ENCODE measurements around the gene KRTAP2-4.
"Not testable (repeated sequence)": the region's sequence is repeated elsewhere in the genome, so short reads cannot be mapped to it uniquely, and the experiment has no call there.

The KRTAP2-4 gene

DNA sequence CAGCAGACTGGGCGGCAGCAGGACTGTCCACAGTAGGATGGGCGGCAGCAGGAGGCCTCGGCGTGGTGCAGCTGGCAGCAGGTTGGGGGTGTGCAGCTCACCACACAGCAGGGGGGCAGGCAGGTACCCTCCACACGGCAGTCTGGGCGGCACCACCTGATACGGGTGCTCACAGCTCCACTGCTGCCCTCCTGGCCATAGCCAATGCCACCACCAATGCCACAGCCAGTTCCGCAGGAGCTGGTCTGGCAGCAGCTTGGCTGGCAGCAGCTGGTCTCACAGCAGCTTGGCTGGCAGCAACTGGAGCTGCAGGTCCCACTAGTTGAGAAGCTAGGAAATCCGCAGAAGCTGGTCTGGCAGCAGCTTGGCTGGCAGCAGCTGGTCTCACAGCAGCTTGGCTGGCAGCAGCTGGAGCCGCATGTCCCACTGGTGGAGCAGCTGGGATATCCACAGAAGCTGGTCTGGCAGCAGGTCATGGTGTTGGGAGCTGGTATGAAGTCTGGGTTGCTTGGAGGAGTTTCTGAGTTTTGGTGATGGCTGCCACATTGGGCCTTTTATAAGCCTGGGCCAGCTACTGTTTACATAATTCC is 31.2 kb downstream of the KRTAP2-4 start, which contains the start of gene KRTAP1-3:
Gene KRTAP1-3 (minus strand): TSS at position 529 of the 590 bp plus-strand sequence. CDS start 53 bp downstream, at position 476.
- not testable (repeated sequence) for DNase-seq

DNA sequence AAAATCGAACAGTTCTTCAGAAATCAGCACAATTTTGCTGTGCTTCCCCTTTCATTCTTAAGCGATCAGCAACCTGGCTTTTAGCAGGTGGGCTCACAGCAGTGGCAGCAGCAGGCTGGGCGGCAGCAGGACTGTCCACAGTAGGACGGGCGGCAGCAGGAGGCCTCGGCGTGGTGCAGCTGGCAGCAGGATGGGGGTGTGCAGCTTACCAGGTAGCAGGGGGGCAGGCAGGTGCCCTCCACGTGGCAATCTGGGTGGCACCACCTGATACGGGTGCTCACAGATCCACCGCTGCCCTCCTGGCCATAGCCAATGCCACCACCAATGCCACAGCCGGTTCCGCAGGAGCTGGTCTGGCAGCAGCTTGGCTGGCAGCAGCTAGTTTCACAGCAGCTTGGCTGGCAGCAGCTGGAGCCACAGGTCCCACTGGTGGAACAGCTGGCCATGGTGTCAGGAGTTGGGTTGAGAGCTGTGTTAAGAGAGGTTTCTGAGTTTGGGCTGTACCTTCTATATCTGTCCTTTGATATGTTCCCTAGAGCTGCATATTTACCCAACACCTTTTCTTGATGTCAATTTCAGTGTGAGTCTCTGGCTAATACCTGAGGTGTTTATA is 35.9 kb downstream of the KRTAP2-4 start, which contains the start of gene KRTAP1-4:
Gene KRTAP1-4 (minus strand): TSS at position 563 of the 613 bp plus-strand sequence. CDS start 117 bp downstream, at position 446.
- DNase-seq, result no peak

DNA sequence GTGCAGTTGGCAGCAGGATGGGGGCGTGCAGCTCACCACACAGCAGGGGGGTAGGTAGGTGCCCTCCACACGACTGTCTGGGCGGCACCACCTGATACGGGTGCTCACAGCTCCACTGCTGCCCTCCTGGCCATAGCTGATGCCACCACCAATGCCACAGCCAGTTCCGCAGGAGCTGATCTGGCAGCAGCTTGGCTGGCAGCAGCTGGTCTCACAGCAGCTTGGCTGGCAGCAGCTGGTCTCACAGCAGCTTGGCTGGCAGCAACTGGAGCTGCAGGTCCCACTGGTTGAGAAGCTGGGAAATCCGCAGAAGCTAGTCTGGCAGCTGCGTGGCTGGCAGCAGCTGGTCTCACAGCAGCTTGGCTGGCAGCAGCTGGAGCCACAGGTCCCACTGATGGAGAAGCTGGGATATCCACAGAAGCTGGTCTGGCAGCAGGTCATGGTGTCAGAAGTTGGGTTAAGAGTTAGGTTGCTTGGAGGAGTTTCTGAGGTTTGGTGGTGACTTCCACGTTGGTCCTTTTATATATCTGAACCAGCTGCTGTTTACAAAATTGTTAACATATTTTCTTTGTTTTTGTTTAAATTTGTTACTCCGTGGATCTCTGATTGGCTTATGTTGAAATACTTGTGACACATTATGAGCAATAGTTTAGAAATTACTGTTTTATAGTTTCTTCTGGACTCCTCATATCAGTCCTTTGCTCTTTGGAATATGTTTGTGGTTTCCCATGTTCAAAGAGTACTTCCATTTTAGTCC is 38.8 kb downstream of the KRTAP2-4 start, which contains the start of gene KRTAP1-5:
Gene KRTAP1-5 (minus strand): TSS at position 494 of the 757 bp plus-strand sequence. CDS start 53 bp downstream, at position 441.
- DNase-seq, result no peak

DNA sequence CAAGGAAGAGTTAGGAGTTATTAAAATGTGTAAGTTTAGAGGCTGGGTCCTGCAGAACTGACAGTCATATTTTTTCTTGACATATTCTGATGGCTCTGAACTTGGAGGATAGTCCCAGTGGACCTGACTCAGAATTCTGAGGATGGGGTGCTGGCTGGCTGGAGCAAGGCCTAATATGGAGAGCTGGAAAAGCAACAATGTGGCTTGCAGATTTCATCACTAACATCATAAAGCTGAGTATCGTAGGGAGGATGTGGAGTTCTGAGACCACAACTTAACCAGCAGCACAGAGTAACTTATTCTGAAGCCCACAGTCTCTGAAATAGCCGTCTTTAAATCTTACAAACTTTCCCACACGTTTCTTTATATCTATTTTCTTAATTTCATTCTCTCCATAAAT is 41.0 kb downstream of the KRTAP2-4 start:
- DNase-seq, result no peak

DNA sequence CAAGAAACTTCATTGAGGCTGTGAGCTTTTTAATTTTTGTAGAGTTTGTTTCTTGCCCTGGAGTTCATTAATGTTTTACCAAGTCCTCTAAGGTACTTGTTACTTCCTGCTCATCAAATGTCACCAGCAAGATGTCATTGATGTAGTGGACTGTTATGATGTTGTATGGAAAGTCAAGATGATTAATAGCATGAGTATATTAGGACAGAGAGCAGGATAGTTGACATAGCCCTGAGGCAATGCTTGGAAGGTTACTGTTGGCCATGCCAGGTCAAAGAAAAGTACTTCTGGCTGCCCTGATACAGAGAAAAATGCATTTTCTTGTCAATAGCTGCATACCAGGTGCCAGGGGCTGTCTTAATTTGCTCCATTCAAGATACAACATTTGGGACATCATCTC is 45.3 kb downstream of the KRTAP2-4 start:
- no peak for DNase-seq

DNA sequence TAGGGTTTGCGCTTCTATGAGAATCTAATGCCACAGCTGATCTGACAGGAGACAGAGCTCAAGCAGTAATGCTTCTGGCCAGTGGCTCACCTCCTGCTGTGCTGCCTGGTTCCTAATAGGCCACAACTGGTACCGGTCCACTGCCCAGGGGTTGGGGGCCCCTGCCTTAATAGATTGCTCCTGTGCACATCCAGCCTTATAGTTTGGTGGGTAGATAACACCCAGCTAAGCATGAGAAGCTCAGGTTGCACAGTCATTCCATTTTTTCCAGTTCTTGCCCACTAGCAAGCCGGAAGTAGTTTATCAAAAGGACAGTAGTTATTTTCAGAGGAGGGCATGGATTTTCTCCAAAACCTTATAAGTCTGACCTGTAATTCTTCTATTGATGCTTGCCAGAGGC is 46.3 kb downstream of the KRTAP2-4 start:
- DNase-seq, result no peak

DNA sequence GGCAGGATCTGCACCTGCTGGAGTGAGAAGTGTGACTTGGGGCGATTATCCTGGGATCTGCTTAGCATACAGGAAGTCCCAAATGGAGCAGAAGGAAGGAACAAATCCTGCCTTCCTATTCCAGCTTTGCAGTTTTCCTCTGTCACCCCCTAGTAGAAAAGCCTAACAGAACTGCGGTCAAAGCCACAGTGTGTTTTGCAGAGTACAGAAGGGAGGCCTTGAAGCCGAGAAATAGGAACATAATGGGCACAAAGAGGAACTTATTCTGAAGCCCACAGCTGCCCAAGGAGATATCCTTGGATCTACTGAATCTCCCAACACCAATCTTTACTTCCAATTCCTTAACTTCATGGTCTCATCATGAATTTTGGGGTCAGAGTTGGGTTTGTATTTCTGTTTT is 47.1 kb downstream of the KRTAP2-4 start:
- DNase-seq, result no peak

DNA sequence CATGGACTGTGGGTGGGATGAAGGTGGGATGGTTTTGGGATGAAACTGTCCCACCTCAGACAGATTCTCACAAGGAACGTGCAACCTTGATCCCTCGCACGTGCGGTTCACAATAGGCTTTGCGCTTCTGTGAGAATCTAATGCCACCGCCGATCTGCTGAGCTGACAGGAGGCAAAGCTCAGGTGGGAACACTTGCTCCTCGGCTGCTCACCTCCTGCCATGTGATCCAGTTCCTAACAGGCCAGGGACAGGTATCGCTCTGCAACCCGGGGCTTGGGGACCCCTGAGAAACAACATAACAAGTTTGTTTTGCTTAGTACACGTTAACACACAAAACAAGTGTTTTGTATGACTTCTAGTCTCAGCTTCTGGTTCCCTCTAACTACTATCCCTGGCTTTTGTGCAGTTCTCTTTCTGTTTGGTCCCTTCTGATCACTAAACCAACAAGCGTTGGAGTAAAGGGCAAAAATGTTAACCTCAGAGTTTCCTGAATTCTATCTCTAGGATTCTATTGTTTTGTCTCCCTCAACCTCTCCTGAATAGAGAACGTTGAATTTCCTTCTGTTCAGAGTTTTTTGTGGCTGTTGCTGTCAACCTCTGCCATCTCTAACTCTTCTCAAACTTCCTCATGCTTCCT is 49.0 kb downstream of the KRTAP2-4 start:
- no peak for DNase-seq

DNA sequence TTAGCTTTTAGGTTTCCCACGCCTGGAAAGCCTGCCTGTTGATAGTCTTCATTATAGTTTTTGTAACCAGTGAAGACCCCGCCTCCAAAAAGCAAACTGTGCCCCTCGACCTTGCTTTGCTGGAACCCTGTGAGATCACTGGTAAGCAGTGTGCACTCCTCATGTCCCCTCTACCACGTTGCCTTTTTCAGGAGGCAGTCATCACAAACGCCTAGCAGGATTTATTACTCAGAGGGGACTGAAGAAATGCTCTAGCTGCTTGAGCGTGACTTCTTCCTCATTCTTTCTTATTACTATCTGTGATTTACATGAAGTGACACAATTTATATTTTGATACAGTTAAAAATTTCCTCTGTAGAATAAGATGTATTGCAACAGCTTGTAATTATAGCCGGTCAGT is 50.2 kb downstream of the KRTAP2-4 start:
- no peak for DNase-seq

All from CD4-positive, alpha-beta T cell treated with Interferon alpha-2 for 1 hour (primary cell).